Transverse colon (tissue), 4 donors: ENCODE data around the gene NUP210. TPM values are rescaled to one million over a fixed set of nuclear protein-coding genes. Genes with fewer than 3 reads are reported as not detected.

ENCODE experiments used
- DNase-seq: peaks from one replicate; pipeline ENCODE4 v3.0.0-alpha.2; 2019
- H3K27ac ChIP-seq, 4 donors: fragments of 200-600 bp; sonication (generic); 2 replicates each; pipeline ENCODE4 v1.5.1; 2016 to 2018; ENCODE audit warnings: inconsistent platforms in 4 of 4
- H3K27me3 ChIP-seq: fragments of 200-600 bp; sonication (generic); 2 replicates; pipeline ENCODE4 v1.5.1; 2017; ENCODE audit warnings: inconsistent platforms
- H3K36me3 ChIP-seq, 4 donors: fragments of 200-600 bp; sonication (generic); 2 replicates each; pipeline ENCODE4 v1.5.1; 2017 to 2019; ENCODE audit warnings: inconsistent platforms in 4 of 4
- H3K4me1 ChIP-seq, 4 donors: fragments of 200-600 bp; sonication (generic); 2 replicates each; pipeline ENCODE4 v1.5.1; 2017 to 2020; ENCODE audit warnings: inconsistent platforms in 4 of 4
- H3K4me3 ChIP-seq, 4 donors: fragments of 200-600 bp; sonication (generic); 1 replicate in 1 of 4; 2 replicates in 3 of 4; pipeline versions ENCODE4 v1.5.1 to v1.6.1; 2017 to 2019; ENCODE audit warnings: inconsistent platforms in 4 of 4
- H3K9me3 ChIP-seq, 2 donors: fragments of 200-600 bp; sonication (generic); 2 replicates each; pipeline ENCODE4 v1.5.1; 2017 to 2019; ENCODE audit warnings: inconsistent platforms in 2 of 2
- CTCF ChIP-seq, 5 experiments: fragments of 200-600 bp in 3 of 5; fragments of 450-650 bp in 2 of 5; sonication (generic) in 3 of 5; IDR thresholded peaks; 1 replicate in 2 of 5; 2 replicates in 3 of 5; pipeline ENCODE4 v1.5.1; 2016 to 2017; ENCODE audit warnings: antibody characterized with exemption in 5 of 5, inconsistent platforms in 3 of 5, mild to moderate bottlenecking in 2 of 5, moderate library complexity in 1 of 5
- EP300 ChIP-seq: sonication (generic); formaldehyde crosslinking; IDR thresholded peaks from one replicate; pipeline ENCODE4 v1.6.1; 2017; ENCODE audit warnings: antibody characterized with exemption, low read depth
- POLR2A ChIP-seq: fragments of 450-650 bp; IDR thresholded peaks from one replicate; pipeline ENCODE4 v1.6.1; 2016; ENCODE audit warnings: antibody characterized with exemption, mild to moderate bottlenecking, moderate library complexity
- POLR2AphosphoS5 ChIP-seq, 3 donors: sonication (generic); formaldehyde crosslinking; IDR thresholded peaks; one replicate each; pipeline ENCODE4 v1.6.1; 2016; ENCODE audit warnings: antibody characterized with exemption in 3 of 3
- WGBS, 2 donors: methylation state at CpG; one replicate each; pipeline ENCODE4 v1.1.5; 2018; ENCODE audit warnings: low coverage in 1 of 2; 5-methylcytosine and 5-hydroxymethylcytosine counted together
- in situ Hi-C, 4 donors: fragments of 200-750 bp; cut with MboI; loops; one replicate each; pipeline versions ENCODE4 v1.15.0 to v1.15.1; 2017; ENCODE audit warnings: low sequenced_read_pairs in 3 of 4, low pct_ligation_motif_present in 1 of 4, low pct_unique_long_range_greater_than_20kb in 1 of 4
- intact Hi-C: fragments of 100-400 bp; cut with DNase I; formaldehyde crosslinking; loops from one replicate; pipeline ENCODE4 v1.15.1; 2023; ENCODE audit warnings: low total_unique reads
- total RNA-seq, 4 donors: library from RNA; depleted of rRNA; stranded (reverse); fragments of >200 nt; gene quantifications; one replicate each; pipeline ENCODE4 v1.1.0, GENCODE V29; 2016

Gene NUP210
- total RNA-seq, 4 donors from 2014 or later = 6.0 to 202 (median 14.6) TPM

DNA sequence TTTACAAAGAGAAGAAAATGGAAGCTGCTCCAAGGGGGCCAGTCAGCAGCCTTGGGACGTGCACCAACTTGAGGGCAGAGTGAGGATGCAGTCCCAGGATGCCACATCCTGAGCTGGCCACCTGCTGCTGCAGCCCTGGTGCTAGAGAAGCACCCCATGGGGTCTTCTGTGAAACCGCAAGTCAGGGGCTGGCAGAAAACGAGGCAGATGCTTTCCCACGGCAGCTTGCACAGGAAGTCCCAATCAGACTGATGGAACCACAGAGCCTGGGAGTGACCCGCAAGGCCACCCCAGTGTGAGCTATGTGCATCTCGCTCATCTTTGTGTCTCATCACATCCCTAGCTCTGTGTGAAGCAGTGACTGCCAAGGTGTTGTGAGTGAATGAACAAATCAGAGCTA is 76.5 kb downstream of the NUP210 start:
- in situ Hi-C loops = no loop called here
- intact Hi-C loops = no loop called here
- H3K9me3 ChIP-seq = no peaks in the 10 kb centered on the region
- TF ChIP-seq EP300 (no peak), POLR2AphosphoS5 (IDR thresholded peaks at IDR 0.05) (no peak), CTCF (IDR thresholded peaks at IDR 0.05) (no peak), POLR2A (no peak)
- no peaks in the 10 kb centered on the region for H3K36me3 ChIP-seq
- no peak overlapping the region for H3K27ac ChIP-seq
- H3K27me3 ChIP-seq = no peaks in the 10 kb centered on the region
- H3K4me3 ChIP-seq = no peak overlapping the region
- no peak for DNase-seq
- peaks cover 0 to 5% (median 0%) of the 10 kb centered on the region in 4 donors for H3K4me1 ChIP-seq
- 74% methylated on average over 6 of the region's 6 CpGs; no CpG with 5 or more reads in 1 of the 2 donors for WGBS, 2 donors

- no peak overlapping the region for H3K4me3 ChIP-seq
- whole genome bisulfite sequencing, 2 donors = 60 to 85% methylated on average over 1 to 7 of the region's 7 CpGs
- TF ChIP-seq EP300 (no peak), POLR2AphosphoS5 (IDR thresholded peaks at IDR 0.05) (no peak), CTCF (IDR thresholded peaks at IDR 0.05) (no peak), POLR2A (no peak)
- no peak overlapping the region for H3K27ac ChIP-seq
- in situ Hi-C loops (no loop called here), intact Hi-C loops (loop anchor here (1.0 kb wide), 1 partner anchor 29 kb away; no protein-coding TSS in a partner anchor)
- DNase-seq = no peak
- H3K4me1 ChIP-seq = no peaks in the 10 kb centered on the region
- H3K36me3 ChIP-seq = no peaks in the 10 kb centered on the region
- no peaks in the 10 kb centered on the region for H3K9me3 ChIP-seq
- H3K27me3 ChIP-seq = no peaks in the 10 kb centered on the region
These were observed 78.8 kb downstream of the NUP210 start for GRCh38 chr3:13341229-13341905.

DNA sequence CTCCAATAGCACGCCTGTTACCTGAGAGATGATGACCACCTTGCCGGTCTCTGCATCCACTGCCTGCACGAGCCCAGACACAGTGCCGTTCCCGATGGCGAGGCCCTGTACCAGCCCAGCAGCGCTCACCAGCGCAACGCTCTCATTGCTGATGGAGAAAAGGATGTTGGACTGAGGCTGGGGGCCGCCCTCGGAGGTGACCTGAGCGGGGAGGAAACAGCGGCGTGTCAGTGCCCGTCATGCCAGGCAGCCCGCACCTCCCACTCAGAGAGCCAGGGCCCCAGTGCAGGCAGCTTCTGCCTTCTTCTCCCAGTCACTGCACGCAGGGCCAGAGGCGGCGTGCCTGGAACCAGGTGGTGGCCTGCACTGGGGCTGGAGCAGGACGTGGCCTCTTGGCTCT is 80.3 kb downstream of the NUP210 start:
- TF ChIP-seq POLR2A = no peak
- TF ChIP-seq POLR2AphosphoS5 (IDR thresholded peaks at IDR 0.05) = no peak
- TF ChIP-seq CTCF (IDR thresholded peaks at IDR 0.05) = no peak
- no peak for TF ChIP-seq EP300
- DNase-seq = no peak
- in situ Hi-C loops (no loop called here), intact Hi-C loops (no loop called here)
- no peak overlapping the region for H3K4me3 ChIP-seq
- no peaks in the 10 kb centered on the region for H3K36me3 ChIP-seq
- H3K9me3 ChIP-seq = no peaks in the 10 kb centered on the region
- H3K27me3 ChIP-seq = no peaks in the 10 kb centered on the region
- 94% methylated on average over 15 of the region's 20 CpGs; no CpG with 5 or more reads in 1 of the 2 donors for WGBS, 2 donors
- H3K4me1 ChIP-seq = no peaks in the 10 kb centered on the region
- no peak overlapping the region for H3K27ac ChIP-seq

DNA sequence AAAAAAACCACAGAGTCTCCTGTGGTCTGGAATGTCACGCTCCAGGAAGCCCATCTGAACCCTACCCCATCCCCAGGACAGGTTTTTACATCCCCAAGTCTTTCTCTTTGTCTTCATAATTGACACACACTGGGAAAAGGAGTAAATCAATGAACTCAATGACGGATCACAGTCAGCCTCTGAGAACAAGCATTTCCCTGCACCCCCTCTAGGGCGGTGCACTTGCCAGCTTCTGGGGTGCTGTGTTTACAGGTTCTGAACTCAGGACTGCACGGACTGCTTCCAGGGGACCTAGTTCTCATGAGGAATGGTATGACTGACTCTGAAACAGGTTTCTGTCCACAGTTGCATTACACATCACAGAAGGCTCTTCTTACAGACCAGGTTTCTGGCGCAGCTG is 81.1 kb downstream of the NUP210 start:
- no peaks in the 10 kb centered on the region for H3K36me3 ChIP-seq
- WGBS, 2 donors = 80 to 95% methylated on average over 3 to 5 of the region's 5 CpGs
- intact Hi-C loops = no loop called here
- DNase-seq = no peak
- H3K9me3 ChIP-seq = no peaks in the 10 kb centered on the region
- no peak for TF ChIP-seq EP300
- TF ChIP-seq POLR2A = no peak
- no peak for TF ChIP-seq CTCF (IDR thresholded peaks at IDR 0.05)
- no peak for TF ChIP-seq POLR2AphosphoS5 (IDR thresholded peaks at IDR 0.05)
- in situ Hi-C loops = no loop called here
- no peak overlapping the region for H3K27ac ChIP-seq
- no peaks in the 10 kb centered on the region for H3K27me3 ChIP-seq
- no peak overlapping the region for H3K4me3 ChIP-seq
- no peaks in the 10 kb centered on the region for H3K4me1 ChIP-seq
